WTC11 (cell line): ENCODE results near the gene WWC1. TPM values are rescaled to one million over a fixed set of nuclear protein-coding genes. Genes with fewer than 3 reads are reported as not detected.
A peak's percentile ranks its signal among the peaks of the same experiment; 100 is the strongest.

Experiments used
- CREM ChIP-seq: sonication (generic); formaldehyde crosslinking; IDR thresholded peaks from 2 replicates; pipeline ENCODE4 v1.8.1; 2022; ENCODE audit warnings: mild to moderate bottlenecking, missing genetic modification reagents, moderate library complexity
- E2F5 ChIP-seq: sonication (generic); formaldehyde crosslinking; IDR thresholded peaks from 2 replicates; pipeline ENCODE4 v1.8.1; 2022; ENCODE audit warnings: mild to moderate bottlenecking, moderate library complexity, missing genetic modification reagents
- EMX1 ChIP-seq: fragments of 250-450 bp; sonication (Bioruptor Pico); IDR thresholded peaks from 2 replicates; pipeline ENCODE4 v1.8.0; 2021; ENCODE audit warnings: mild to moderate bottlenecking
- ERG ChIP-seq: fragments of 250-450 bp; sonication (Bioruptor Pico); IDR thresholded peaks from 2 replicates; pipeline ENCODE4 v1.8.0; 2021; ENCODE audit warnings: mild to moderate bottlenecking
- ETV6 ChIP-seq: sonication (generic); formaldehyde crosslinking; IDR thresholded peaks from 2 replicates; pipeline ENCODE4 v1.8.1; 2022; ENCODE audit warnings: mild to moderate bottlenecking, missing genetic modification reagents
- GABPB1 ChIP-seq: sonication (generic); formaldehyde crosslinking; IDR thresholded peaks from 2 replicates; pipeline ENCODE4 v1.8.1; 2023; ENCODE audit warnings: mild to moderate bottlenecking, missing genetic modification reagents
- JUN ChIP-seq: sonication (generic); formaldehyde crosslinking; IDR thresholded peaks from 2 replicates; pipeline ENCODE4 v1.8.0; 2023; ENCODE audit warnings: mild to moderate bottlenecking, missing genetic modification reagents
- KAT7 ChIP-seq: sonication (generic); formaldehyde crosslinking; IDR thresholded peaks from 2 replicates; pipeline ENCODE4 v1.8.1; 2023; ENCODE audit warnings: missing genetic modification reagents, mild to moderate bottlenecking, borderline replicate concordance
- NFATC4 ChIP-seq: fragments of 250-450 bp; sonication (Bioruptor Pico); IDR thresholded peaks from 2 replicates; pipeline ENCODE4 v1.9.0; 2021; ENCODE audit warnings: mild to moderate bottlenecking
- NR1H2 ChIP-seq: sonication (generic); formaldehyde crosslinking; IDR thresholded peaks from 2 replicates; pipeline ENCODE4 v1.9.0; 2021; ENCODE audit warnings: mild to moderate bottlenecking, moderate library complexity, missing genetic modification reagents
- NR3C1 ChIP-seq: sonication (generic); formaldehyde crosslinking; conservative IDR thresholded peaks from 2 replicates; pipeline ENCODE4 v1.8.1; 2023; ENCODE audit warnings: low read depth, mild to moderate bottlenecking, missing genetic modification reagents
- RORB ChIP-seq: fragments of 250-450 bp; sonication (Bioruptor Pico); IDR thresholded peaks from 2 replicates; pipeline ENCODE4 v1.9.0; 2021; ENCODE audit warnings: mild to moderate bottlenecking
- TEAD1 ChIP-seq: sonication (generic); formaldehyde crosslinking; IDR thresholded peaks from 2 replicates; pipeline ENCODE4 v1.8.0; 2022; ENCODE audit warnings: mild to moderate bottlenecking, missing genetic modification reagents
- TEAD4 ChIP-seq: sonication (generic); formaldehyde crosslinking; IDR thresholded peaks from 2 replicates; pipeline ENCODE4 v1.8.0; 2022; ENCODE audit warnings: mild to moderate bottlenecking, missing genetic modification reagents
- USF1 ChIP-seq: sonication (generic); formaldehyde crosslinking; IDR thresholded peaks from 2 replicates; pipeline ENCODE4 v1.8.0; 2022; ENCODE audit warnings: mild to moderate bottlenecking, missing genetic modification reagents
- ZNF138 ChIP-seq: sonication (generic); formaldehyde crosslinking; conservative IDR thresholded peaks from 2 replicates; pipeline ENCODE4 v1.8.1; 2022; ENCODE audit warnings: mild to moderate bottlenecking, moderate library complexity, missing genetic modification reagents
- ZNF232 ChIP-seq: sonication (generic); formaldehyde crosslinking; IDR thresholded peaks from 2 replicates; pipeline ENCODE4 v1.8.0; 2022; ENCODE audit warnings: mild to moderate bottlenecking, missing genetic modification reagents
- ZNF263 ChIP-seq: sonication (generic); formaldehyde crosslinking; IDR thresholded peaks from 2 replicates; pipeline ENCODE4 v1.8.1; 2022; ENCODE audit warnings: low read depth, mild to moderate bottlenecking, moderate library complexity, missing genetic modification reagents
- ZNF532 ChIP-seq: fragments of 250-450 bp; sonication (Bioruptor Pico); IDR thresholded peaks from 2 replicates; pipeline ENCODE4 v1.9.0; 2021; ENCODE audit warnings: mild to moderate bottlenecking, borderline replicate concordance
- ZNF671 ChIP-seq: fragments of 250-450 bp; sonication (Bioruptor Pico); IDR thresholded peaks from 2 replicates; pipeline ENCODE4 v1.8.0; 2021; ENCODE audit warnings: mild to moderate bottlenecking
- total RNA-seq: library from RNA; stranded (reverse); gene quantifications from 3 replicates; pipeline ENCODE4 v1.2.3, GENCODE V29; 2021
- TF ChIP-seq, protein P1 (sequence below): sonication (generic); formaldehyde crosslinking; IDR thresholded peaks from 2 replicates; pipeline ENCODE4 v1.8.1; 2023; ENCODE audit warnings: mild to moderate bottlenecking, moderate library complexity, missing genetic modification reagents
- TF ChIP-seq, protein P2 (sequence below): sonication (generic); formaldehyde crosslinking; IDR thresholded peaks from 2 replicates; pipeline ENCODE4 v1.8.1; 2023; ENCODE audit warnings: mild to moderate bottlenecking, missing genetic modification reagents, moderate library complexity
- TF ChIP-seq, protein P3 (sequence below): sonication (generic); formaldehyde crosslinking; IDR thresholded peaks from 2 replicates; pipeline ENCODE4 v1.8.1; 2023; ENCODE audit warnings: mild to moderate bottlenecking, missing genetic modification reagents, borderline replicate concordance
- TF ChIP-seq, protein P4 (sequence below): sonication (generic); formaldehyde crosslinking; IDR thresholded peaks from 2 replicates; pipeline ENCODE4 v1.8.1; 2023; ENCODE audit warnings: mild to moderate bottlenecking, missing genetic modification reagents

Gene WWC1
- total RNA-seq, 1 experiment from 2014 or later: 48.4 TPM

GRCh38 chr5:168486136-168486879, 194.9 kb downstream of the WWC1 start, which contains the start of gene RARS1 (continued):
- TF ChIP-seq E2F5 (CRISPR knock-in tag) (0 out of 2 replicates have a peak, but pooled peaks have one; percentile 67), ETV6 (CRISPR knock-in tag) (peak; percentile 97), CREM (CRISPR knock-in tag) (peak; percentile 86), KAT7 (CRISPR knock-in tag) (no peak), NFATC4 (CRISPR knock-in tag) (no peak), ZNF671 (CRISPR knock-in tag) (no peak), TEAD1 (CRISPR knock-in tag) (peak; percentile 84; the same call in 1 of the 2 replicates), JUN (CRISPR knock-in tag) (no peak), ZNF138 (CRISPR knock-in tag) (0 out of 2 replicates have a peak, but pooled peaks have one; percentile 73), ZNF263 (CRISPR knock-in tag) (no peak), USF1 (no peak), TEAD4 (CRISPR knock-in tag) (no peak), EMX1 (no peak), ERG (CRISPR knock-in tag) (no peak), NR1H2 (CRISPR knock-in tag) (no peak), NR3C1 (no peak), ZNF232 (CRISPR knock-in tag) (peak; percentile 90; the same call in 1 of the 2 replicates), RORB (CRISPR knock-in tag) (no peak), GABPB1 (CRISPR knock-in tag) (peak; percentile 90), ZNF532 (CRISPR knock-in tag) (no peak)
- TF ChIP-seq, protein P1, sequence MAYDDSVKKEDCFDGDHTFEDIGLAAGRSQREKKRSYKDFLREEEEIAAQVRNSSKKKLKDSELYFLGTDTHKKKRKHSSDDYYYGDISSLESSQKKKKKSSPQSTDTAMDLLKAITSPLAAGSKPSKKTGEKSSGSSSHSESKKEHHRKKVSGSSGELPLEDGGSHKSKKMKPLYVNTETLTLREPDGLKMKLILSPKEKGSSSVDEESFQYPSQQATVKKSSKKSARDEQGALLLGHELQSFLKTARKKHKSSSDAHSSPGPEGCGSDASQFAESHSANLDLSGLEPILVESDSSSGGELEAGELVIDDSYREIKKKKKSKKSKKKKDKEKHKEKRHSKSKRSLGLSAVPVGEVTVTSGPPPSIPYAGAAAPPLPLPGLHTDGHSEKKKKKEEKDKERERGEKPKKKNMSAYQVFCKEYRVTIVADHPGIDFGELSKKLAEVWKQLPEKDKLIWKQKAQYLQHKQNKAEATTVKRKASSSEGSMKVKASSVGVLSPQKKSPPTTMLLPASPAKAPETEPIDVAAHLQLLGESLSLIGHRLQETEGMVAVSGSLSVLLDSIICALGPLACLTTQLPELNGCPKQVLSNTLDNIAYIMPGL (CRISPR knock-in tag): no peak
- TF ChIP-seq, protein P2, sequence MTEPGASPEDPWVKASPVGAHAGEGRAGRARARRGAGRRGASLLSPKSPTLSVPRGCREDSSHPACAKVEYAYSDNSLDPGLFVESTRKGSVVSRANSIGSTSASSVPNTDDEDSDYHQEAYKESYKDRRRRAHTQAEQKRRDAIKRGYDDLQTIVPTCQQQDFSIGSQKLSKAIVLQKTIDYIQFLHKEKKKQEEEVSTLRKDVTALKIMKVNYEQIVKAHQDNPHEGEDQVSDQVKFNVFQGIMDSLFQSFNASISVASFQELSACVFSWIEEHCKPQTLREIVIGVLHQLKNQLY (CRISPR knock-in tag): no peak; the same call in 1 of the 2 replicates
- TF ChIP-seq, protein P3, sequence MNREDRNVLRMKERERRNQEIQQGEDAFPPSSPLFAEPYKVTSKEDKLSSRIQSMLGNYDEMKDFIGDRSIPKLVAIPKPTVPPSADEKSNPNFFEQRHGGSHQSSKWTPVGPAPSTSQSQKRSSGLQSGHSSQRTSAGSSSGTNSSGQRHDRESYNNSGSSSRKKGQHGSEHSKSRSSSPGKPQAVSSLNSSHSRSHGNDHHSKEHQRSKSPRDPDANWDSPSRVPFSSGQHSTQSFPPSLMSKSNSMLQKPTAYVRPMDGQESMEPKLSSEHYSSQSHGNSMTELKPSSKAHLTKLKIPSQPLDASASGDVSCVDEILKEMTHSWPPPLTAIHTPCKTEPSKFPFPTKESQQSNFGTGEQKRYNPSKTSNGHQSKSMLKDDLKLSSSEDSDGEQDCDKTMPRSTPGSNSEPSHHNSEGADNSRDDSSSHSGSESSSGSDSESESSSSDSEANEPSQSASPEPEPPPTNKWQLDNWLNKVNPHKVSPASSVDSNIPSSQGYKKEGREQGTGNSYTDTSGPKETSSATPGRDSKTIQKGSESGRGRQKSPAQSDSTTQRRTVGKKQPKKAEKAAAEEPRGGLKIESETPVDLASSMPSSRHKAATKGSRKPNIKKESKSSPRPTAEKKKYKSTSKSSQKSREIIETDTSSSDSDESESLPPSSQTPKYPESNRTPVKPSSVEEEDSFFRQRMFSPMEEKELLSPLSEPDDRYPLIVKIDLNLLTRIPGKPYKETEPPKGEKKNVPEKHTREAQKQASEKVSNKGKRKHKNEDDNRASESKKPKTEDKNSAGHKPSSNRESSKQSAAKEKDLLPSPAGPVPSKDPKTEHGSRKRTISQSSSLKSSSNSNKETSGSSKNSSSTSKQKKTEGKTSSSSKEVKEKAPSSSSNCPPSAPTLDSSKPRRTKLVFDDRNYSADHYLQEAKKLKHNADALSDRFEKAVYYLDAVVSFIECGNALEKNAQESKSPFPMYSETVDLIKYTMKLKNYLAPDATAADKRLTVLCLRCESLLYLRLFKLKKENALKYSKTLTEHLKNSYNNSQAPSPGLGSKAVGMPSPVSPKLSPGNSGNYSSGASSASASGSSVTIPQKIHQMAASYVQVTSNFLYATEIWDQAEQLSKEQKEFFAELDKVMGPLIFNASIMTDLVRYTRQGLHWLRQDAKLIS (CRISPR knock-in tag): peak; percentile 53; the same call in 1 of the 2 replicates
- TF ChIP-seq, protein P4, sequence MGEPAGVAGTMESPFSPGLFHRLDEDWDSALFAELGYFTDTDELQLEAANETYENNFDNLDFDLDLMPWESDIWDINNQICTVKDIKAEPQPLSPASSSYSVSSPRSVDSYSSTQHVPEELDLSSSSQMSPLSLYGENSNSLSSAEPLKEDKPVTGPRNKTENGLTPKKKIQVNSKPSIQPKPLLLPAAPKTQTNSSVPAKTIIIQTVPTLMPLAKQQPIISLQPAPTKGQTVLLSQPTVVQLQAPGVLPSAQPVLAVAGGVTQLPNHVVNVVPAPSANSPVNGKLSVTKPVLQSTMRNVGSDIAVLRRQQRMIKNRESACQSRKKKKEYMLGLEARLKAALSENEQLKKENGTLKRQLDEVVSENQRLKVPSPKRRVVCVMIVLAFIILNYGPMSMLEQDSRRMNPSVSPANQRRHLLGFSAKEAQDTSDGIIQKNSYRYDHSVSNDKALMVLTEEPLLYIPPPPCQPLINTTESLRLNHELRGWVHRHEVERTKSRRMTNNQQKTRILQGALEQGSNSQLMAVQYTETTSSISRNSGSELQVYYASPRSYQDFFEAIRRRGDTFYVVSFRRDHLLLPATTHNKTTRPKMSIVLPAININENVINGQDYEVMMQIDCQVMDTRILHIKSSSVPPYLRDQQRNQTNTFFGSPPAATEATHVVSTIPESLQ (CRISPR knock-in tag): no peak
